Right renal pelvis (tissue), 4 donors: Measurements from ENCODE around the gene MAGI1. TPM values are rescaled to one million over a fixed set of nuclear protein-coding genes. Genes with fewer than 3 reads are reported as not detected.
"Not testable (repeated sequence)": the region's sequence is repeated elsewhere in the genome, so short reads cannot be mapped to it uniquely, and the experiment has no call there.

Experiments used
- DNase-seq, 4 donors: peaks; one replicate each; pipeline ENCODE4 v3.0.0-alpha.2; 2013; ENCODE audit warnings: low read depth in 4 of 4, low spot score in 3 of 4, missing footprints in 1 of 4
- polyA plus RNA-seq, 4 donors: library from polyadenylated mRNA; unstranded; fragments of 120-200 nt; gene quantifications; one replicate each; pipeline ENCODE4 v1.2.1, GENCODE V29; 2013; ENCODE audit not compliant: insufficient read length in 4 of 4

Gene MAGI1
- polyA plus RNA-seq, 4 donors = 25.8 to 32.9 (median 28.6) TPM

GRCh38 chr3:65584002-65584401, 454.7 kb downstream of the MAGI1 start:
- no peak for DNase-seq

DNA sequence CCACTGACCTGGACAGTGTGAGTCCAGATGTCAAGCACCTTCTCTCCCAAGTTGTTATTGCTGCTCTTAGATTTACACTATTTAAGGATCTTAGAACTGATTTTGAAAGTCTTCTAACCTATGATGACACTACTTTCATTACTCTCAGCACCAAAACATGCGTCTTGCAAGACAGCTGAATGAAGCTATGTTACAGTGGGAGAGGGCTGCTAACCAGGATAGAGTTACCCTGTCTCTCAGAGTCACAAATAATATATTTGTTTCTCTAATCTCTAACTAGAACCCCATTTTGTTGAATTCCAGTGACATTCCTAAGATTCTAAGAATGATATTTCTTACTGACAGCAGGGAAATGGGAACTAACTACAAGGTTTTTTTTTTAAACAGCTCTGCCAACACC, 455.5 kb downstream of the MAGI1 start:
- DNase-seq = no peak

DNA sequence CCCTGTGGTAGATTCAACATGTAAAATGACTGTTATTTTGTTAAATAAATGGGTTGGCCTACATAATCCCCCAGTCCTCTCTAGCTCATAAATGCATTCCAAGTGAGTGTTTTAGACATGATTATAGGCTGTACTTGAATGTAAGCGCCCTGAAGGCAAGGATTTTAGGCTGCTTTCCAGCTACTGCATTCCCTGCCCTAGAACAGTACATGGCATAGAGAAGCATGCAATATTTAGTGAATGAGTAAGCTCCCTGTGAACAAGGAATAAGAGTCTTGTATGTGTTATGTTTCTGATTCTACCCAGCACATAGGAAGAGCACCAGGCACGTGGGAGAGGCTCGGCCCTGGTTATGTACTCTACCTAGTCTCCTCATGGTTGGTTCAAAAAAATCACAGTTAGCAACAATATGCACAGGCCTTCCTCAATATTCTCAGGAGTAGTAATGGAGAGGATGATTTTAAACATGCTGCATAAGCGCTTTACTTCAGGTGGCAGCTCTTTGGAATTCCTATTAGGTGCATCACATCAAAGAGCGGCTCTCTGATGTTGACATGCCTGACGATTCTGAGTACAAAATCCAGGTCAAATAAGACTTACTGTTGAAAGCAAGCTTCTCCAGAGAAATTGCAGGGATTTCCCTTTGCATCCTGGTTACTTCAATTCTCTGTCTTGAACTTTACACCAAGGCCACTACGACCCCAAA, 456.6 kb downstream of the MAGI1 start:
- DNase-seq = no peak

DNA sequence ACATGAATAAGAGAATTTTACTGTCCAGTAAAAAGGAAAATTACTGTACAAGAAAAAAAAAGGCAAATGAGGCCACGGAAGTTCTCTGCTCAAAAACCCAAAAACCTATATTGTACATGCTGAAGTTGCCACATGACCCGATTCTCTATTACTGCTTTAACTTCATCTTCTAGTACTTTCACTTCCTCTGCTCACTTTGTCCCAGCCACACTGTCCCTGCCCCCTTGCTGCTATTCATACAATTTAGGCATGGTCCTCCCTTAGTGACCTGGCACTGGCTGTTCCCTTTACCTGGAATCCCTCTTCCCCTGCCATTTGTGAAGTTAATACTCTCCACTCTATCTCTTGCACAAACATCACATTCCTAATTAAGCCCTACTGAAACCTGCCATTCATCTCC, 457.4 kb downstream of the MAGI1 start:
- DNase-seq = no peak

- no peak for DNase-seq
Observed at GRCh38 chr3:65578861-65579260, 459.9 kb downstream of the MAGI1 start.

- DNase-seq = no peak
Observed at GRCh38 chr3:65577843-65578430, 460.8 kb downstream of the MAGI1 start.

DNA sequence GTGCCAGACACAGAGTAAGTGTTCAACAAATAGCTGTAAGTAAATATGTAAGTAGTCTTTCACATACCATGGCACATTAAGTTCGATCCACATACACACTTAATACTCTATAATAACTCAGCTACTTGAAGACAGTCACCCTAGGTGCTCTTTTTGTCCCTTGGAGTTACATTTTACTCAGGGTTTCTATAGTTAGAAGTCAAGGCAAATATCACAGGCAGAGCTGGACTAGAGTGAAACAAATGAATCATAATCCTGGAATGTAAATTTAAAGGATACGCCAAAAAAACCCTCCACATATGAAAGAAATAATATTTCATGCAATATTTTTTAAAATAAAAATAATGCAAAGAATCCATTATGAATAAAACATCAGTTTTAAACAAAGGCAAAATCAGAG, 461.8 kb downstream of the MAGI1 start:
- DNase-seq = no peak

DNA sequence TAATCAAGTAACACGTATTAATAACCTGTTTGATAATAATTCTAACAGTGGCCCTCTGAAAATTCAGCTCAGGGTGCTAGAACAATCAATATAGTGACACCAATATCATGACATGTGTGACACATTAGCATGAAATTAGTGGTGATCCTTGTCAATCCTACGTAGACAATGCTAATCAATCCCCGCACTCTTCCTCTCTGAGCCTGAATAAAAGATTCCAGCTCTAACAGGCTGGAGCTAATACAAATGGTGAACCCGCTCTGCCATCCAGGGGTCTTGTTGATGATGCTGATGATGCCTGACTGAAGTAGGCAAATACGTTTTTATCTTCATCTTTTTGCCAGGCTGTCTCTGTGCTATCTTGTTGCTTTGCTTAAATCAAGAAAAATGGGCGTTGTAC, 462.5 kb downstream of the MAGI1 start:
- no peak for DNase-seq

DNA sequence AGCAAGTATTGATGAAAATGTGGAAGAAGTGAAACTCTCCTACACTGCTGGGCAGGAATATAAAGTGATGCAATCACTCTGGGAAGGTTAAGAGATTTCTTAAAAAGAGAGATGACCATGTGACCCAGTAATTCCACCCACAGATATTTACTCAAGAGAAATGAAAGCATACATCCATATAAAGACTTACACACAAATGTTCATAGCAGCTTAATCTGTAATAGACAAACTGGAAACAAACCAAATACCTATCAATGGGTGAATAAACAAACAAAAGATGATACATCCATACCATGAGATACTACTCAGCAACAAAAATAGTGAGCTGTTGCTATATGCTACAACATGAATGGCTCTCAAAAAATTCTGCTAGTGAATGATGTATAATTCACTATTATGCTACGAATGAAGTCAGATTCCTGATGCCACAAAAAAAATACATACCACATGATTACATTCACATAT, 463.3 kb downstream of the MAGI1 start:
- no peak for DNase-seq

DNA sequence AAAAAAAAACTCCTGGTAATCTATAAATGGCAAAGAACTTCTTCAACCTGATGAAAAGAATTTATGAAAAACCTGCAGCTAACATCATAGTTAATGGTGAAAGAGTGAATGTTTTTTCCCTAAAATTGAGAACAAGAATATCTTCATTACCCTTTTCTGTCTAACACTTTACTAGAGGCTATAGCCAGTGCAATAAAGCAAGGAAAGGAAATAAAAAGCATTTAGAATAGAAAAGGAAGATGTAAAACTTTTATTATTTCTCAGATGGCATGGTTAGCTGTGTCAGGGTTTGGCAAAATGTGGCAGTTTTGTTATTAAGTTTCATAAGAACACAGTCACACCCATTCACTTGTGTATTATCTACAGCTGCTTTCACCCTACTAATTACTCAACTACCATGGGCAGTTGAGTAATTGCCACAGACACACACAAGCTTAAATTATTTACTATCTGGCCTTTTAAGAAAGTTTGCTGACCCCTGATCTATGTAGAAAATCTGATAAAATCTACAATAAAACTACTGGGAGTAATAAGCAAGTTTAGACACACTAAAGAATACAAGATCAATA, 465.1 kb downstream of the MAGI1 start:
- DNase-seq = no peak

GRCh38 chr3:65572175-65572777, 466.4 kb downstream of the MAGI1 start:
- no peak for DNase-seq

- no peak for DNase-seq
Observed at GRCh38 chr3:65569845-65570405, 468.8 kb downstream of the MAGI1 start.

DNA sequence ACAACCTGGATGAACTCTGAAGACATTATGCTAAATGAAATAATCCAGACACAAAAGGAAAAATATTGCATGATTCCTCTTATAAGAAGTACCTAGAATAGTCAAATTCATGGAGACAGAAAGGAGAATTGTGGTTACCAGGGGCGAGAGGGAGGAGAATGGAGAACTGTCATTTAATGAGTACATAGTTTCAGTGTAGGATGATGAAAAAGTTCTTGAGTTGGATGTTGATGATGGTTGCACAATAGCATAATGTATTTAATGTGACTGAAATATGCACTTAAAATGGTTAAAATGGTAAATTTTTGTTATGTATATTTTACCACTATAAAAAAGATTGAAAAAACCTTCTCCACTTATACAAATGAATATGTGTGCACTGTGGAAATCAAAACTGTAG, 469.6 kb downstream of the MAGI1 start:
- DNase-seq = no peak

- no peak for DNase-seq
Observed at GRCh38 chr3:65568497-65568896, 470.2 kb downstream of the MAGI1 start.

- DNase-seq = not testable (repeated sequence)
Observed at GRCh38 chr3:65565744-65566143, 473.0 kb downstream of the MAGI1 start.

GRCh38 chr3:65564483-65564882, 474.2 kb downstream of the MAGI1 start:
- no peak for DNase-seq

DNA sequence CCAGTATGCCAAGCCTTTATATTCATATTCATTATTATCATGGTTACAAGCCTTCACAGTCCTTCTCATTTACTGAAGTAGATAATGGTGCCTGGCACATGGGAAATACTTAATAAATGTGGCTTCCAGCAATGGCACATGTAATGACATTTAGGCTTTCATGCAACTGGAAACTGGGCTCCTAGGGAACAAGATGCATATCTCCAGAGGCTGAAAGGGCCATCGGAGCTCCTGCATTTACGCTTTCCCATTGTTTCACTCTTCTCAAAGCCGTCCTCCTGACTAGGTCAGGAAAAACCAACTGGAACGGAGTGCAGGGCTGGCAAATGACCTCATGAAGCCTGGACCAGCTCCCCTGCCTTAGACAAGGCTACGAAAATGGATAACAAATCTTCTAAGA, 474.9 kb downstream of the MAGI1 start:
- no peak for DNase-seq

GRCh38 chr3:65562447-65562846, 476.3 kb downstream of the MAGI1 start:
- no peak for DNase-seq

GRCh38 chr3:65561617-65562016, 477.1 kb downstream of the MAGI1 start:
- no peak for DNase-seq

DNA sequence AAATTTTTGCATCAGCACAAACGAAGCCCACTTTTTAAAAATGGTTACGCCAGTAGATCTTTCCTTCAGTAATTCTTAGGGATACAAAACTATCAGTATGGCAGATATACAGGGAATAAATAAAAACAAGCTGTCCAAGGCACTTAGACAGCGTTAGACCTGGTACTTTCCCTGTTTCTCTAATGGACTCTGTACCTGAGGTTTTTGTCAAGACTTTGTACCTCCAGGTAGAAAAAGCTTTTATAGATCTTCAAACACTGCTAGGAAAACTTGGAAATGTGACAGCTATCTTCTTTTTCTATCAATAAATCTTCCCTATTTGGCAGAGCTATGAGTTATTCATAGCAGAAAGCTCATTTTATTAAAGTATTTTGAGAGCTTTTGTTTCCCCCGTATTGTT, 477.8 kb downstream of the MAGI1 start:
- no peak for DNase-seq

DNA sequence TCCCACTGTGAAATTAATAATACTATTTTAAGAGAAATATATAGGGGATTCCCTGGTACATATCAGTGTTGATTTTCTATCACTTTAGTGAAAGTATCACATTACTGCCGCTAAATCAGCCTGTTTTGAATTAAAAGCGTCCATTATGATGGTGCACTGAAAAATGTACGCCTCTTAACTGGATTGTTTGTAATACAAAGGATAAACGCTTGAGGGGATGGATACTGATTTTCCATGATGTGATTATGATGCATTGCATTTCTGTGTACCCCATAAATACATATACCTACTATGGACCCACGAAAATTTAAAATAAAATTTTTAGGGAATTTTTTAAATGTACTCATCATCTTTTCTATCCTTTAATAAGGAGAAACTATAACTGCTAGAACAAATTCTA, 478.6 kb downstream of the MAGI1 start:
- no peak for DNase-seq
